WTC11 (cell line): Measurements from ENCODE around the gene SLC2A4. TPM values are rescaled to one million over a fixed set of nuclear protein-coding genes. Genes with fewer than 3 reads are reported as not detected.

Source experiments
- ATAC-seq: fragments of 200-7000 bp; cut with Tn5 transposase; 2 replicates; pipeline ENCODE4 v1.10.0; 2021; ENCODE audit warnings: mild to moderate bottlenecking, moderate library complexity
- CTCF ChIA-PET: fragments of 300-600 bp; sonication (Branson Sonifier 250); formaldehyde crosslinking; loops from one replicate; lab custom pipeline; 2021; ENCODE audit warnings: antibody characterized with exemption; lab: Charles Lee
- POLR2A ChIA-PET: fragments of 350-600 bp; sonication (Branson Sonifier 250); formaldehyde crosslinking; loops from one replicate; lab custom pipeline; 2021; ENCODE audit warnings: antibody characterized with exemption; lab: Charles Lee
- DNase-seq: peaks from one replicate; pipeline ENCODE4 v3.0.0; 2021; ENCODE audit warnings: low spot score
- H3K27ac Mint-ChIP-seq: 2 replicates; pipeline ENCODE4 v1.8.0; 2021; ENCODE audit warnings: mixed read lengths
- H3K27me3 Mint-ChIP-seq: 2 replicates; pipeline ENCODE4 v1.8.0; 2021; ENCODE audit warnings: low read depth, mild to moderate bottlenecking, moderate library complexity, mixed read lengths
- H3K36me3 Mint-ChIP-seq: 2 replicates; pipeline ENCODE4 v1.8.0; 2021; ENCODE audit warnings: mixed read lengths
- H3K4me1 Mint-ChIP-seq: 2 replicates; pipeline ENCODE4 v1.8.0; 2022; ENCODE audit warnings: mixed read lengths
- H3K4me3 Mint-ChIP-seq: 2 replicates; pipeline ENCODE4 v1.8.0; 2021; ENCODE audit warnings: mild to moderate bottlenecking, moderate library complexity, mixed read lengths
- H3K9me3 Mint-ChIP-seq: 2 replicates; pipeline ENCODE4 v1.8.0; 2021; ENCODE audit warnings: mixed read lengths
- CTCF ChIP-seq: fragments of 200-600 bp; IDR thresholded peaks from 2 replicates; pipeline ENCODE4 v1.8.0; 2022; ENCODE audit warnings: antibody characterized with exemption
- E2F1 ChIP-seq: sonication (generic); formaldehyde crosslinking; IDR thresholded peaks from 2 replicates; pipeline ENCODE4 v1.8.0; 2022; ENCODE audit warnings: mild to moderate bottlenecking, missing genetic modification reagents
- ETV6 ChIP-seq: sonication (generic); formaldehyde crosslinking; IDR thresholded peaks from 2 replicates; pipeline ENCODE4 v1.8.1; 2022; ENCODE audit warnings: mild to moderate bottlenecking, missing genetic modification reagents
- FOXK1 ChIP-seq: sonication (generic); formaldehyde crosslinking; IDR thresholded peaks from 2 replicates; pipeline ENCODE4 v1.8.0; 2022; ENCODE audit warnings: mild to moderate bottlenecking, moderate library complexity, missing genetic modification reagents
- GABPB1 ChIP-seq: sonication (generic); formaldehyde crosslinking; IDR thresholded peaks from 2 replicates; pipeline ENCODE4 v1.8.1; 2023; ENCODE audit warnings: mild to moderate bottlenecking, missing genetic modification reagents
- GRHL2 ChIP-seq: fragments of 250-450 bp; sonication (Bioruptor Pico); IDR thresholded peaks from 2 replicates; pipeline ENCODE4 v1.8.0; 2022; ENCODE audit warnings: mild to moderate bottlenecking, moderate library complexity; ENCODE audit not compliant: insufficient replicate concordance, severe bottlenecking
- HMGA2 ChIP-seq: fragments of 250-450 bp; sonication (Bioruptor Pico); IDR thresholded peaks from 2 replicates; pipeline ENCODE4 v1.4.0; 2021; ENCODE audit warnings: mild to moderate bottlenecking, moderate library complexity
- IRF1 ChIP-seq: sonication (generic); formaldehyde crosslinking; IDR thresholded peaks from 2 replicates; pipeline ENCODE4 v1.8.0; 2023; ENCODE audit warnings: missing genetic modification reagents
- NFE2L1 ChIP-seq: sonication (generic); formaldehyde crosslinking; IDR thresholded peaks from 2 replicates; pipeline ENCODE4 v1.8.1; 2023; ENCODE audit warnings: missing genetic modification reagents
- OVOL2 ChIP-seq: fragments of 250-450 bp; sonication (Bioruptor Pico); IDR thresholded peaks from 2 replicates; pipeline ENCODE4 v1.9.0; 2021; ENCODE audit warnings: mild to moderate bottlenecking, borderline replicate concordance
- PRDM15 ChIP-seq: sonication (generic); formaldehyde crosslinking; IDR thresholded peaks from 2 replicates; pipeline ENCODE4 v1.8.0; 2022; ENCODE audit warnings: missing genetic modification reagents
- ZNF396 ChIP-seq: fragments of 250-450 bp; sonication (Bioruptor Pico); IDR thresholded peaks from 2 replicates; pipeline ENCODE4 v1.8.0; 2021; ENCODE audit warnings: mild to moderate bottlenecking, moderate library complexity, borderline replicate concordance
- total RNA-seq: library from RNA; stranded (reverse); gene quantifications from 3 replicates; pipeline ENCODE4 v1.2.3, GENCODE V29; 2021
- TF ChIP-seq, protein P1 (sequence below): sonication (generic); formaldehyde crosslinking; conservative IDR thresholded peaks from 2 replicates; pipeline ENCODE4 v1.8.1; 2023; ENCODE audit warnings: mild to moderate bottlenecking, low read depth, missing genetic modification reagents, moderate library complexity

SLC2A4 gene
- total RNA-seq, 1 experiment from 2014 or later, result 6.4 TPM

DNA sequence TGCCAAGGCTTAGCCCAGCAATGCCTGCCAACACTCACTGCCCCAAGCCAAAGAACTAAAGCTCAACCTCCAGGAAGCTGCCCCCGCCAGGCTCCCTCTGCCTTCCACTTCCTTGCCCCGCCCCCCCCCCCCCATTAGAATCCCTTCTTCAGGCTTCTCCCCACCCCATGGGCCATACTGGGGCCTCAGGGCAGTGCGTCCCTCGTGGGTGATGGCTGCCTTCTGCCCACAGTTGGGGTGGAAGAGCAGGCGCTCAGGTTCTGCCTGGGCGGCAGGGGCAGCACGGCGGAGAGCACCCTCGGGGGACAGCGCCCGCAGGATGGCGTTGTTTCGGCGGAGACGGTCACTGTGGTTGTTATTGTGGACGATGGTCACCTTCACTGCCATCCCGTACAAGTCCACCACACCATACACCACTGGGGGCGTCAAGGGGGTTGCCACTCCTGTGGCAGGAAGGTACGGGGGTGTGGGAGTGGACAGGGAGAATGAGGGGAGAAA, 43.6 kb downstream of the SLC2A4 start (continued):
- TF ChIP-seq, protein P1, sequence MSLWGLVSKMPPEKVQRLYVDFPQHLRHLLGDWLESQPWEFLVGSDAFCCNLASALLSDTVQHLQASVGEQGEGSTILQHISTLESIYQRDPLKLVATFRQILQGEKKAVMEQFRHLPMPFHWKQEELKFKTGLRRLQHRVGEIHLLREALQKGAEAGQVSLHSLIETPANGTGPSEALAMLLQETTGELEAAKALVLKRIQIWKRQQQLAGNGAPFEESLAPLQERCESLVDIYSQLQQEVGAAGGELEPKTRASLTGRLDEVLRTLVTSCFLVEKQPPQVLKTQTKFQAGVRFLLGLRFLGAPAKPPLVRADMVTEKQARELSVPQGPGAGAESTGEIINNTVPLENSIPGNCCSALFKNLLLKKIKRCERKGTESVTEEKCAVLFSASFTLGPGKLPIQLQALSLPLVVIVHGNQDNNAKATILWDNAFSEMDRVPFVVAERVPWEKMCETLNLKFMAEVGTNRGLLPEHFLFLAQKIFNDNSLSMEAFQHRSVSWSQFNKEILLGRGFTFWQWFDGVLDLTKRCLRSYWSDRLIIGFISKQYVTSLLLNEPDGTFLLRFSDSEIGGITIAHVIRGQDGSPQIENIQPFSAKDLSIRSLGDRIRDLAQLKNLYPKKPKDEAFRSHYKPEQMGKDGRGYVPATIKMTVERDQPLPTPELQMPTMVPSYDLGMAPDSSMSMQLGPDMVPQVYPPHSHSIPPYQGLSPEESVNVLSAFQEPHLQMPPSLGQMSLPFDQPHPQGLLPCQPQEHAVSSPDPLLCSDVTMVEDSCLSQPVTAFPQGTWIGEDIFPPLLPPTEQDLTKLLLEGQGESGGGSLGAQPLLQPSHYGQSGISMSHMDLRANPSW (CRISPR knock-in tag), result no peak

DNA sequence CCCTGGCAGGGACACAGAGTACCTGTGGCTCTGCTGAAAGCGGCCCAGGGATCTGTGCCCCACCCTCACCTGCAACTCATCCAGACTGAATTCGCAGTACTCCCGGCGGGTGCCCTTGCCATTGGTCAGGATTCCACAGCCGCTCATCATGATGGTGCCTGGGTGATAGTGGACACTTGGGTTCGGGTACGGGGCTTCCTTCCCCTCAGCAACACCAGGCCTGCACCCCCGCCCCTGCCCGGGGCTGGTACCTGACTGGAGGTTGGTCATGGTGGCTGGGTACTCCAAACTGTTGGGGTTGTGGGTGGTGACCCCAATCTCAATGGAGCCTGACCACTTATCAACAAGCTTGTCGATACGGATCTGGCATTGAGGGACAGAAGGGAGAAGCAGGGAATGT, 44.7 kb downstream of the SLC2A4 start:
- no peak overlapping the region for H3K27ac Mint-ChIP-seq
- CTCF ChIA-PET, result interaction anchor here (0.7 to 2.3 kb wide), 2 partner anchors 18 to 46 kb away, joined by 4 to 6 read pairs; no protein-coding TSS in a partner anchor

More for the DNA sequence above, 44.7 kb downstream of the SLC2A4 start:
- TF ChIP-seq, protein P1 (CRISPR knock-in tag), result no peak
- TF ChIP-seq FOXK1 (CRISPR knock-in tag), result no peak
- TF ChIP-seq NFE2L1 (CRISPR knock-in tag), result no peak
- TF ChIP-seq PRDM15 (CRISPR knock-in tag), result no peak
- no peak for TF ChIP-seq ETV6 (CRISPR knock-in tag)
- TF ChIP-seq ZNF396 (CRISPR knock-in tag), result no peak
- no peak for TF ChIP-seq GABPB1 (CRISPR knock-in tag)
- TF ChIP-seq GRHL2 (CRISPR knock-in tag), result no peak
- no peak for TF ChIP-seq IRF1 (CRISPR knock-in tag)
- TF ChIP-seq CTCF, result no peak
- no peak for TF ChIP-seq E2F1 (CRISPR knock-in tag)
- TF ChIP-seq HMGA2, result no peak
- TF ChIP-seq OVOL2 (CRISPR knock-in tag), result no peak
- TF ChIP-seq, all 79 proteins: peak for 0
- POLR2A ChIA-PET, result no interaction called here
- no peak overlapping the region for H3K4me3 Mint-ChIP-seq
- H3K9me3 Mint-ChIP-seq, result no peaks in the 10 kb centered on the region
- H3K36me3 Mint-ChIP-seq, result peaks cover 34% of the 10 kb centered on the region
- ATAC-seq, result no peak
- H3K27me3 Mint-ChIP-seq, result no peaks in the 10 kb centered on the region
- peaks cover 16% of the 10 kb centered on the region for H3K4me1 Mint-ChIP-seq
- DNase-seq, result no peak
